GM12878 (cell line): Measurements from ENCODE around the gene SF3B4. TPM values are rescaled to one million over a fixed set of nuclear protein-coding genes. Genes with fewer than 3 reads are reported as not detected.

ENCODE experiments used
- ATAC-seq: fragments of 200-7000 bp; cut with Tn5 transposase; 3 replicates; pipeline ENCODE4 v1.9.1; 2020; ENCODE audit warnings: mild to moderate bottlenecking, moderate library complexity
- BruUV-seq: library from RNA; stranded (reverse); fragments of 400-500 nt; replicated peaks from 2 replicates; lab custom pipeline; 2021; lab: Mats Ljungman, UMichigan
- CTCF ChIA-PET: fragments of 300-600 bp; sonication (Branson Sonifier 250); formaldehyde crosslinking; extraction: SDS; loops from one replicate; lab custom pipeline; 2021; ENCODE audit warnings: inconsistent platforms; lab: Yijun Ruan, JAX
- POLR2A ChIA-PET: fragments of 350-600 bp; formaldehyde crosslinking; extraction: SDS; loops from one replicate; lab custom pipeline; 2021; ENCODE audit warnings: inconsistent platforms; lab: Charles Lee
- RAD21 ChIA-PET: fragments of 300-600 bp; sonication (Branson Sonifier 250); formaldehyde crosslinking; loops from one replicate; lab custom pipeline; 2023; ENCODE audit warnings: antibody characterized with exemption; ENCODE audit not compliant: unreplicated experiment; lab: Charles Lee
- SMC1A ChIA-PET: fragments of 300-600 bp; sonication (Branson Sonifier 250); formaldehyde crosslinking; loops from one replicate; lab custom pipeline; 2023; ENCODE audit not compliant: unreplicated experiment, uncharacterized antibody; lab: Charles Lee
- DNase-seq: peaks from one replicate; pipeline ENCODE4 v3.0.0-alpha.2; 2011; ENCODE audit warnings: low read depth, low spot score
- FAIRE-seq: peaks from 3 replicates; lab custom pipeline; 2011; peaks lifted over from hg19 to GRCh38; lab: Jason Lieb, UNC
- H2AFZ ChIP-seq: 2 replicates; pipeline ENCODE4 v1.6.0; 2011; ENCODE audit warnings: low read depth, low read length, control low read depth; ENCODE audit not compliant: control insufficient read depth
- H3K27ac ChIP-seq: 2 replicates; pipeline ENCODE4 v1.5.1; 2011; ENCODE audit warnings: control low read depth; ENCODE audit not compliant: control insufficient read depth, insufficient read depth
- H3K27me3 ChIP-seq, 2 experiments: replicated peaks in 1 of 2; 2 replicates each; pipeline versions ENCODE4 v1.6.0 to v1.6.1; 2011; ENCODE audit warnings: low read length in 1 of 2; ENCODE audit not compliant: control insufficient read depth in 2 of 2, insufficient read depth in 2 of 2
- H3K36me3 ChIP-seq, 2 experiments: 2 replicates each; pipeline ENCODE4 v1.5.1; 2011; ENCODE audit warnings: low read length in 1 of 2; ENCODE audit not compliant: control insufficient read depth in 2 of 2, insufficient read depth in 2 of 2
- H3K4me1 ChIP-seq: 2 replicates; pipeline ENCODE4 v1.6.1; 2011; ENCODE audit warnings: mild to moderate bottlenecking, low read length, moderate library complexity, mixed read lengths; ENCODE audit not compliant: control insufficient read depth, insufficient read depth
- H3K4me2 ChIP-seq: 2 replicates; pipeline ENCODE4 v1.6.0; 2011; ENCODE audit warnings: control low read depth; ENCODE audit not compliant: control insufficient read depth, insufficient read depth
- H3K4me3 ChIP-seq: fragments of 200-600 bp; sonication (generic); 2 replicates; pipeline ENCODE4 v1.5.1; 2016
- H3K79me2 ChIP-seq: 2 replicates; pipeline ENCODE4 v1.6.0; 2011; ENCODE audit warnings: low read length; ENCODE audit not compliant: control insufficient read depth, insufficient read depth
- H3K9ac ChIP-seq: 2 replicates; pipeline ENCODE4 v1.8.0; 2011; ENCODE audit warnings: low read length, control low read depth, mixed read lengths; ENCODE audit not compliant: control insufficient read depth, insufficient read depth
- H3K9me3 ChIP-seq: replicated peaks from 3 replicates; pipeline ENCODE4 v1.5.1; 2011; ENCODE audit warnings: mild to moderate bottlenecking, low read length; ENCODE audit not compliant: control insufficient read depth, insufficient read depth
- H4K20me1 ChIP-seq: 2 replicates; pipeline ENCODE4 v1.6.0; 2011; ENCODE audit not compliant: control insufficient read depth, insufficient read depth
- BMI1 ChIP-seq: fragments of 450-650 bp; IDR thresholded peaks from 2 replicates; pipeline ENCODE4 v1.6.1; 2016; ENCODE audit warnings: mild to moderate bottlenecking, moderate library complexity, borderline replicate concordance
- KAT2A ChIP-seq: conservative IDR thresholded peaks from 2 replicates; pipeline ENCODE4 v1.6.1; 2011; ENCODE audit warnings: low read depth, low read length; ENCODE audit not compliant: control insufficient read depth
- KDM1A ChIP-seq: fragments of 200-600 bp; sonication (generic); IDR thresholded peaks from 2 replicates; pipeline ENCODE4 v1.6.1; 2016; ENCODE audit warnings: borderline replicate concordance
- NBN ChIP-seq: fragments of 450-650 bp; IDR thresholded peaks from 2 replicates; pipeline ENCODE4 v1.6.1; 2016
- PAX8 ChIP-seq: fragments of 450-650 bp; IDR thresholded peaks from 2 replicates; pipeline ENCODE4 v1.6.1; 2017; ENCODE audit warnings: mild to moderate bottlenecking, moderate library complexity
- POLR2AphosphoS5 ChIP-seq: IDR thresholded peaks from 2 replicates; pipeline ENCODE4 v1.6.1; 2011; ENCODE audit warnings: mild to moderate bottlenecking, low read length, inconsistent platforms
- SPI1 ChIP-seq: IDR thresholded peaks from 2 replicates; pipeline ENCODE4 v1.6.1; 2011; ENCODE audit warnings: low read depth, mild to moderate bottlenecking, low read length, moderate library complexity, borderline replicate concordance; ENCODE audit not compliant: insufficient read depth
- SUPT20H ChIP-seq: IDR thresholded peaks from 2 replicates; pipeline ENCODE4 v1.6.1; 2011; ENCODE audit warnings: low read depth, mild to moderate bottlenecking, low read length, moderate library complexity, borderline replicate concordance; ENCODE audit not compliant: control insufficient read depth
- WGBS: methylation state at CpG from one replicate; pipeline ENCODE4 v1.1.6; 2016; ENCODE audit warnings: low lambda C conversion rate; ENCODE audit not compliant: insufficient replicate concordance, insufficient coverage; ENCODE audit errors: missing lambda C conversion rate; 5-methylcytosine and 5-hydroxymethylcytosine counted together
- in situ Hi-C: fragments of 300-500 bp; cut with MboI; formaldehyde crosslinking; loops from 9 replicates; pipeline ENCODE4 v1.14.3; 2018; ENCODE audit warnings: mixed read lengths
- intact Hi-C: fragments of 100-400 bp; cut with micrococcal nuclease; formaldehyde crosslinking; loops from one replicate; pipeline ENCODE4 v1.14.2; 2022; ENCODE audit not compliant: unreplicated experiment
- polyA plus RNA-seq, 11 experiments: library from polyadenylated mRNA; depleted of rRNA in 4 of 11; unstranded in 6 of 11; stranded (reverse) in 5 of 11; fragments of >200 nt; fragmentation: Nextera tagmentation in 4 of 11; fragmentation: Illumina TruSeq in 1 of 11; extraction: Ambion mirVana in 4 of 11; extraction: Trizol in 1 of 11; gene quantifications; 1 replicate in 1 of 11; 2 replicates in 10 of 11; pipeline versions ENCODE4 v1.2.1 to v1.2.3, GENCODE V29; 2011 to 2016; ENCODE audit warnings: inconsistent platforms in 2 of 11, missing spikeins in 2 of 11, low read depth in 1 of 11
- total RNA-seq, 4 experiments: library from RNA; depleted of rRNA in 3 of 4; stranded (reverse); fragments of >200 nt in 3 of 4; fragmentation: Illumina TruSeq in 1 of 4; extraction: Trizol in 1 of 4; gene quantifications; 2 replicates each; pipeline versions ENCODE4 v1.2.1 to v1.2.3, GENCODE V29; 2013 to 2021
- TF ChIP-seq, protein P1 (sequence below): IDR thresholded peaks from 2 replicates; pipeline ENCODE4 v1.6.1; 2011; ENCODE audit warnings: low read depth, mild to moderate bottlenecking, low read length, moderate library complexity, borderline replicate concordance; ENCODE audit errors: extremely low read depth
- TF ChIP-seq, protein P2 (sequence below): IDR thresholded peaks from 2 replicates; pipeline ENCODE4 v1.6.1; 2012; ENCODE audit warnings: mild to moderate bottlenecking, low read depth, low read length

The SF3B4 gene
- total and polyA plus RNA-seq, 10 of the 15 experiments (the other 5 are each of a cell fraction or from before 2014, with no cell fraction given), result 1.9 to 146 (median 27.5) TPM

DNA sequence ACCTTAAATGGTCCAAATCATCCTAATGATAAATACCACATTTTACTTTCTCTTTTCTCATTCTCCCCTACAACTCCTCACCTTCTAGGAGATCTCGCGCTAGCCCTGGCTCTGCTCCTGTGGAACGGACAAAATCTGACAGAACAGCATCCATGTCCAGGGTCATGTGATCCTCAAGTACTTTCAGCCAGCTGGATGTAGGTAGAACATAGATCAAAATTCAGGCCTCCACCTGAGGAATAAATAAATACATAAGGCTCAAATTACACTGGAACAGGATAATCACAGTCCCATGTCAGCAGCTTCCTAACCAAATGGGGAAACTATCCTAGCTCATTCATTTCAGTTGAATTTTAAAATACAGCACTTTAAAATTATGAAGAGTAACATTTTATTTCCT lies 49.7 kb upstream of the SF3B4 start:
- no peak overlapping the region for H3K9ac ChIP-seq
- ChIA-PET SMC1A (interaction anchor here (1.0 to 1.7 kb wide), 3 partner anchors 13 to 32 kb away, joined by 3 to 4 read pairs (median 4); no protein-coding TSS in a partner anchor), POLR2A (no interaction called here), RAD21 (no interaction called here), CTCF (no interaction called here)
- 96% methylated on average over 3 of the region's 3 CpGs for WGBS
- H3K9me3 ChIP-seq, result no peaks in the 10 kb centered on the region
- intact Hi-C loops, result no loop called here
- no peak for DNase-seq
- H3K36me3 ChIP-seq, result peaks cover 0 to 18% of the 10 kb centered on the region in 2 experiments
- H3K4me1 ChIP-seq, result peaks cover 21% of the 10 kb centered on the region
- no peak for FAIRE-seq
- BruUV-seq, result no TSS peak
- no peak overlapping the region for H2AFZ ChIP-seq
- no peaks in the 10 kb centered on the region for H3K27me3 ChIP-seq
- in situ Hi-C loops, result no loop called here
- no peak overlapping the region for H3K27ac ChIP-seq
- no peak overlapping the region for H3K4me2 ChIP-seq
- H4K20me1 ChIP-seq, result no peaks in the 10 kb centered on the region
- TF ChIP-seq POLR2AphosphoS5, result no peak
- no peak for TF ChIP-seq BMI1
- TF ChIP-seq SUPT20H, result no peak
- TF ChIP-seq PAX8, result no peak
- H3K4me3 ChIP-seq, result no peak overlapping the region
- no peak for ATAC-seq
- H3K79me2 ChIP-seq, result peaks cover 6% of the 10 kb centered on the region

DNA sequence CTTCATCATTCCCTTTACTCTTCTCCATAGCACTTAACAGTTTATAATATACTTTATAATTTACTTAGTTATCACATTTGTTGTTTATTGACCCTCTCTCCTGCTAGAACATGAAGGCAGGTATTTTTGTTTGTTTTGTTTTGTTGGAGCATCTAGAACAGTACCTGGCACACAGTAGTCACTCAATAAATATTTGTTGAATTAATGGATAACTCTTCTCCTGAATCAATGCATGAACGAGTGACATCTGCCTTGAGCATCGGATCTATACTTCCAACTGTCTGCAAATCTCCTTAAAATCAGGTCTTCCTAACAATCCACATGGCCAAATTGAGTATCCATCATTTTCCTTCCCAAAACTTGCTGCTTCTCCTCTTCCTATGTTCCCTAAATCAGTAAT lies 44.9 kb upstream of the SF3B4 start:
- H3K9me3 ChIP-seq, result no peaks in the 10 kb centered on the region
- no peaks in the 10 kb centered on the region for H3K27me3 ChIP-seq
- H4K20me1 ChIP-seq, result no peaks in the 10 kb centered on the region
- ChIA-PET RAD21 (interaction anchor here (0.7 kb wide), 1 partner anchor 12 kb away, joined by 4 read pairs; no protein-coding TSS in a partner anchor), POLR2A (no interaction called here)
- no TSS peak for BruUV-seq
- no peak overlapping the region for H3K4me2 ChIP-seq
- FAIRE-seq (no peak), ATAC-seq (no peak)
- no peaks in the 10 kb centered on the region for H3K79me2 ChIP-seq
- 100% methylated on average over 2 of the region's 2 CpGs for WGBS
- H3K9ac ChIP-seq, result no peak overlapping the region
- no peak overlapping the region for H2AFZ ChIP-seq
- H3K36me3 ChIP-seq, result peaks cover 1 to 27% of the 10 kb centered on the region in 2 experiments
- peaks cover 3% of the 10 kb centered on the region; the same call in 1 of the 2 replicates for H3K4me1 ChIP-seq
- in situ Hi-C loops, result no loop called here
- TF ChIP-seq, protein P1, sequence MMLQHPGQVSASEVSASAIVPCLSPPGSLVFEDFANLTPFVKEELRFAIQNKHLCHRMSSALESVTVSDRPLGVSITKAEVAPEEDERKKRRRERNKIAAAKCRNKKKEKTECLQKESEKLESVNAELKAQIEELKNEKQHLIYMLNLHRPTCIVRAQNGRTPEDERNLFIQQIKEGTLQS, result no peak
- TF ChIP-seq NBN (no peak), KAT2A (no peak), SPI1 (no peak), KDM1A (no peak)
- TF ChIP-seq, protein P2, sequence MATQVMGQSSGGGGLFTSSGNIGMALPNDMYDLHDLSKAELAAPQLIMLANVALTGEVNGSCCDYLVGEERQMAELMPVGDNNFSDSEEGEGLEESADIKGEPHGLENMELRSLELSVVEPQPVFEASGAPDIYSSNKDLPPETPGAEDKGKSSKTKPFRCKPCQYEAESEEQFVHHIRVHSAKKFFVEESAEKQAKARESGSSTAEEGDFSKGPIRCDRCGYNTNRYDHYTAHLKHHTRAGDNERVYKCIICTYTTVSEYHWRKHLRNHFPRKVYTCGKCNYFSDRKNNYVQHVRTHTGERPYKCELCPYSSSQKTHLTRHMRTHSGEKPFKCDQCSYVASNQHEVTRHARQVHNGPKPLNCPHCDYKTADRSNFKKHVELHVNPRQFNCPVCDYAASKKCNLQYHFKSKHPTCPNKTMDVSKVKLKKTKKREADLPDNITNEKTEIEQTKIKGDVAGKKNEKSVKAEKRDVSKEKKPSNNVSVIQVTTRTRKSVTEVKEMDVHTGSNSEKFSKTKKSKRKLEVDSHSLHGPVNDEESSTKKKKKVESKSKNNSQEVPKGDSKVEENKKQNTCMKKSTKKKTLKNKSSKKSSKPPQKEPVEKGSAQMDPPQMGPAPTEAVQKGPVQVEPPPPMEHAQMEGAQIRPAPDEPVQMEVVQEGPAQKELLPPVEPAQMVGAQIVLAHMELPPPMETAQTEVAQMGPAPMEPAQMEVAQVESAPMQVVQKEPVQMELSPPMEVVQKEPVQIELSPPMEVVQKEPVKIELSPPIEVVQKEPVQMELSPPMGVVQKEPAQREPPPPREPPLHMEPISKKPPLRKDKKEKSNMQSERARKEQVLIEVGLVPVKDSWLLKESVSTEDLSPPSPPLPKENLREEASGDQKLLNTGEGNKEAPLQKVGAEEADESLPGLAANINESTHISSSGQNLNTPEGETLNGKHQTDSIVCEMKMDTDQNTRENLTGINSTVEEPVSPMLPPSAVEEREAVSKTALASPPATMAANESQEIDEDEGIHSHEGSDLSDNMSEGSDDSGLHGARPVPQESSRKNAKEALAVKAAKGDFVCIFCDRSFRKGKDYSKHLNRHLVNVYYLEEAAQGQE, result no peak
- TF ChIP-seq, all 136 proteins: peak for 0
- intact Hi-C loops, result no loop called here
- no peak for DNase-seq
- no peak overlapping the region for H3K4me3 ChIP-seq
- no peak overlapping the region for H3K27ac ChIP-seq
- CTCF ChIA-PET, result interaction anchor here (0.7 to 1.2 kb wide), 2 partner anchors 15 to 196 kb away, joined by 3 to 5 read pairs; no protein-coding TSS in a partner anchor
- SMC1A ChIA-PET, result interaction anchor here (0.7 kb wide), 1 partner anchor 84 kb away, joined by 3 read pairs; no protein-coding TSS in a partner anchor
